Breast epithelium (tissue), 4 donors: Measurements from ENCODE around the gene SORT1. TPM values are rescaled to one million over a fixed set of nuclear protein-coding genes. Genes with fewer than 3 reads are reported as not detected.

Source experiments
- DNase-seq, 2 donors: peaks; one replicate each; pipeline ENCODE4 v3.0.0-alpha.2; 2019; ENCODE audit warnings: low spot score in 2 of 2
- H3K27ac ChIP-seq, 2 donors: fragments of 200-600 bp; sonication (generic) in 1 of 2; one replicate each; pipeline ENCODE4 v1.5.1; 2016 to 2019; ENCODE audit warnings: mild to moderate bottlenecking in 1 of 2
- H3K27me3 ChIP-seq, 2 donors: fragments of 200-600 bp; sonication (generic) in 1 of 2; one replicate each; pipeline versions ENCODE4 v1.5.1 to v1.6.0; 2017 to 2019; ENCODE audit warnings: control low read depth in 1 of 2, mild to moderate bottlenecking in 1 of 2
- H3K36me3 ChIP-seq: fragments of 200-600 bp; one replicate; pipeline ENCODE4 v1.5.1; 2019
- H3K4me1 ChIP-seq, 2 donors: fragments of 200-600 bp; sonication (generic); one replicate each; pipeline ENCODE4 v1.5.1; 2016 to 2019; ENCODE audit warnings: control low read depth in 1 of 2
- H3K4me3 ChIP-seq, 3 donors: fragments of 200-600 bp; sonication (generic); 1 replicate in 2 of 3; 2 replicates in 1 of 3; pipeline ENCODE4 v1.5.1; 2016 to 2019; ENCODE audit warnings: mild to moderate bottlenecking in 3 of 3, moderate library complexity in 2 of 3
- H3K9me3 ChIP-seq, 2 donors: fragments of 200-600 bp; sonication (generic) in 1 of 2; one replicate each; pipeline ENCODE4 v1.5.1; 2016 to 2019; ENCODE audit warnings: control low read depth in 1 of 2
- CTCF ChIP-seq, 3 donors: fragments of 450-650 bp; IDR thresholded peaks; one replicate each; pipeline ENCODE4 v1.5.1; 2016 to 2017; ENCODE audit warnings: antibody characterized with exemption in 3 of 3, mild to moderate bottlenecking in 3 of 3, moderate library complexity in 3 of 3
- POLR2A ChIP-seq: fragments of 450-650 bp; IDR thresholded peaks from one replicate; pipeline ENCODE4 v1.6.1; 2016; ENCODE audit warnings: antibody characterized with exemption, mild to moderate bottlenecking, moderate library complexity
- POLR2AphosphoS5 ChIP-seq, 3 donors: sonication (generic); formaldehyde crosslinking; IDR thresholded peaks; one replicate each; pipeline ENCODE4 v1.6.1; 2017; ENCODE audit warnings: antibody characterized with exemption in 3 of 3
- intact Hi-C: fragments of 100-400 bp; cut with DNase I; formaldehyde crosslinking; loops from one replicate; pipeline ENCODE4 v1.15.1; 2023; ENCODE audit warnings: low total_unique reads
- total RNA-seq, 3 donors: library from RNA; depleted of rRNA; stranded (reverse); fragments of >200 nt; gene quantifications; one replicate each; pipeline ENCODE4 v1.1.0, GENCODE V29; 2016

The SORT1 gene
- total RNA-seq, 3 donors from 2014 or later, result 51.1 to 135 (median 69.8) TPM

- Histone ChIP-seq H3K27me3 (no peaks in the 10 kb centered on the region), H3K4me3 (no peak overlapping the region), H3K4me1 (no peaks in the 10 kb centered on the region), H3K9me3 (no peaks in the 10 kb centered on the region), H3K36me3 (no peaks in the 10 kb centered on the region), H3K27ac (no peak overlapping the region)
- TF ChIP-seq POLR2AphosphoS5 (IDR thresholded peaks at IDR 0.05) (no peak), POLR2A (no peak), CTCF (IDR thresholded peaks at IDR 0.05) (no peak)
- intact Hi-C loops, result no loop called here
- no peak for DNase-seq
These were observed 55.5 kb downstream of the SORT1 start for GRCh38 chr1:109341944-109342930.

GRCh38 chr1:109338608-109339007 is 59.1 kb downstream of the SORT1 start:
- Histone ChIP-seq H3K36me3 (peaks cover 6% of the 10 kb centered on the region), H3K9me3 (no peaks in the 10 kb centered on the region), H3K27ac (no peak overlapping the region), H3K4me3 (no peak overlapping the region), H3K27me3 (no peaks in the 10 kb centered on the region), H3K4me1 (no peaks in the 10 kb centered on the region)
- TF ChIP-seq CTCF (IDR thresholded peaks at IDR 0.05) (no peak), POLR2A (no peak), POLR2AphosphoS5 (IDR thresholded peaks at IDR 0.05) (no peak)
- no peak for DNase-seq
- intact Hi-C loops, result no loop called here

- intact Hi-C loops, result no loop called here
- Histone ChIP-seq H3K4me3 (no peak overlapping the region), H3K9me3 (no peaks in the 10 kb centered on the region), H3K36me3 (peaks cover 6% of the 10 kb centered on the region), H3K27ac (no peak overlapping the region), H3K27me3 (no peaks in the 10 kb centered on the region), H3K4me1 (no peaks in the 10 kb centered on the region)
- no peak for DNase-seq
- TF ChIP-seq POLR2A, result no peak
- TF ChIP-seq CTCF (IDR thresholded peaks at IDR 0.05), result no peak
- TF ChIP-seq POLR2AphosphoS5 (IDR thresholded peaks at IDR 0.05), result no peak
These were observed 59.6 kb downstream of the SORT1 start for GRCh38 chr1:109338091-109338490.

GRCh38 chr1:109335091-109335490 is 62.6 kb downstream of the SORT1 start:
- Histone ChIP-seq H3K4me3 (no peak overlapping the region), H3K4me1 (no peaks in the 10 kb centered on the region), H3K27ac (no peak overlapping the region), H3K36me3 (peaks cover 14% of the 10 kb centered on the region), H3K9me3 (peaks cover 0 to 21% of the 10 kb centered on the region in 2 donors), H3K27me3 (no peaks in the 10 kb centered on the region)
- DNase-seq, result no peak
- no peak for TF ChIP-seq CTCF (IDR thresholded peaks at IDR 0.05)
- TF ChIP-seq POLR2AphosphoS5 (IDR thresholded peaks at IDR 0.05), result no peak
- no peak for TF ChIP-seq POLR2A
- intact Hi-C loops, result no loop called here

GRCh38 chr1:109331113-109331512 is 66.6 kb downstream of the SORT1 start:
- Histone ChIP-seq H3K36me3 (peaks cover 14% of the 10 kb centered on the region), H3K27me3 (no peaks in the 10 kb centered on the region), H3K9me3 (peaks cover 0 to 21% of the 10 kb centered on the region in 2 donors), H3K4me1 (no peaks in the 10 kb centered on the region), H3K27ac (no peak overlapping the region), H3K4me3 (no peak overlapping the region)
- no peak for TF ChIP-seq POLR2AphosphoS5 (IDR thresholded peaks at IDR 0.05)
- no peak for TF ChIP-seq CTCF (IDR thresholded peaks at IDR 0.05)
- TF ChIP-seq POLR2A, result no peak
- DNase-seq, result no peak
- intact Hi-C loops, result no loop called here
